ENCODE data around the gene RNF17. TPM values are rescaled to one million over a fixed set of nuclear protein-coding genes. Genes with fewer than 3 reads are reported as not detected.

The RNF17 gene
- polyA plus RNA-seq, 1 experiment = not detected

DNA sequence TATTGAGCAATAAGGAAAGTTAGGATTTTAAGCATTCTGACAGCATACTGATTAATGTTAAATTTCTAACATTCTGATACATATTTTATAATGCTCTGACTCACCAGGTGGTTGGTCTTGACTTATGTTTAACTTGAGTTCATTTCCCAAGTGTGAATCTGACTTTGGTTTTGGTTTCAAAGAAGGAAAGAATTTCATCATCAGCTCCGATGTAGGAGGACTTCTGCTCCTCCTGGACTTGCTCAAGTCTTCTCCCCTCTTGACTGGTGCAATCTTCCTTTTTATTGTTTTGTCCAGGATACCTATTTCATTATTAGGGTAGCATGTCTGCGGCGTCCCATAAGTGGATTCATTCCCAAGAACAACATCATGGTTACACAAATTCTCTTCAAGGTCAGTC, 141.3 kb downstream of the RNF17 start:
- H3K4me3 ChIP-seq (ENCODE audit: low read depth, low read length) = no peak overlapping the region
- CTCF ChIA-PET = interaction anchor here (0.6 kb wide), 1 partner anchor 104 kb away, joined by 3 read pairs; no protein-coding TSS in a partner anchor
- peaks cover 3% of the 10 kb centered on the region; the same call in 1 of the 2 replicates for H3K36me3 ChIP-seq (ENCODE audit: control insufficient read depth, insufficient read depth, low read length)
- no peak for DNase-seq (ENCODE audit: low read depth)
- TF ChIP-seq, protein P1, sequence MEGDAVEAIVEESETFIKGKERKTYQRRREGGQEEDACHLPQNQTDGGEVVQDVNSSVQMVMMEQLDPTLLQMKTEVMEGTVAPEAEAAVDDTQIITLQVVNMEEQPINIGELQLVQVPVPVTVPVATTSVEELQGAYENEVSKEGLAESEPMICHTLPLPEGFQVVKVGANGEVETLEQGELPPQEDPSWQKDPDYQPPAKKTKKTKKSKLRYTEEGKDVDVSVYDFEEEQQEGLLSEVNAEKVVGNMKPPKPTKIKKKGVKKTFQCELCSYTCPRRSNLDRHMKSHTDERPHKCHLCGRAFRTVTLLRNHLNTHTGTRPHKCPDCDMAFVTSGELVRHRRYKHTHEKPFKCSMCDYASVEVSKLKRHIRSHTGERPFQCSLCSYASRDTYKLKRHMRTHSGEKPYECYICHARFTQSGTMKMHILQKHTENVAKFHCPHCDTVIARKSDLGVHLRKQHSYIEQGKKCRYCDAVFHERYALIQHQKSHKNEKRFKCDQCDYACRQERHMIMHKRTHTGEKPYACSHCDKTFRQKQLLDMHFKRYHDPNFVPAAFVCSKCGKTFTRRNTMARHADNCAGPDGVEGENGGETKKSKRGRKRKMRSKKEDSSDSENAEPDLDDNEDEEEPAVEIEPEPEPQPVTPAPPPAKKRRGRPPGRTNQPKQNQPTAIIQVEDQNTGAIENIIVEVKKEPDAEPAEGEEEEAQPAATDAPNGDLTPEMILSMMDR (IDR thresholded peaks at IDR 0.05; ENCODE audit: insufficient read depth, low read depth, low read length) = no peak
- POLR2A ChIA-PET = no interaction called here
- no peaks in the 10 kb centered on the region for H3K27me3 ChIP-seq (ENCODE audit: control insufficient read depth, insufficient read depth, low read length)

DNA sequence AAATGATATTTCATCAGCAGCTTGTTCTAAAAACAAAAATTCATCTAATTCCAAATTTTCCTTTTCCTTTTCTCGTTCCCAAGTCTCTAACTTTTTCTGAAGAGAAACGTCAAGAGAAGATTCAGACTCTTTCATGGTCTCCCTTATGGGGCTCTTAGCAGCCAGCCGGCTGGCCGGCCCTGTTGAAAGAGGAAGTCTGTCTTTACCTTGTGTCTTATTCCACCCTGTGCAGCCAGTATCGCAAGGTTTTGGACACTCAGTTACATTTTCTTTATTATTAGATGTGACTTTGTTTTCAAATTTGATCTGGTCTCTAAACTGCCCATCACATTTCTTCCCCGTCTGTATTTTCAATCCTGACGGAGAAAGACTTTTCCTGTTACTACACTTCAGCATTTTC, 142.3 kb downstream of the RNF17 start:
- no peaks in the 10 kb centered on the region for H3K27me3 ChIP-seq (ENCODE audit: control insufficient read depth, insufficient read depth, low read length)
- H3K4me3 ChIP-seq (ENCODE audit: low read depth, low read length) = no peak overlapping the region
- no peak for DNase-seq (ENCODE audit: low read depth)
- TF ChIP-seq, protein P1 (IDR thresholded peaks at IDR 0.05; ENCODE audit: insufficient read depth, low read depth, low read length) = no peak
- ChIA-PET CTCF (no interaction called here), POLR2A (no interaction called here)
- peaks cover 3% of the 10 kb centered on the region; the same call in 1 of the 2 replicates for H3K36me3 ChIP-seq (ENCODE audit: control insufficient read depth, insufficient read depth, low read length)

GRCh38 chr13:24910502-24911132, 146.6 kb downstream of the RNF17 start:
- Histone ChIP-seq H3K27me3 (ENCODE audit: control insufficient read depth, insufficient read depth, low read length) (no peaks in the 10 kb centered on the region), H3K4me3 (ENCODE audit: low read depth, low read length) (no peak overlapping the region), H3K36me3 (ENCODE audit: control insufficient read depth, insufficient read depth, low read length) (peaks cover 1% of the 10 kb centered on the region; the same call in 1 of the 2 replicates)
- ChIA-PET POLR2A (no interaction called here), CTCF (no interaction called here)
- DNase-seq (ENCODE audit: low read depth) = no peak
- TF ChIP-seq, protein P1 (IDR thresholded peaks at IDR 0.05; ENCODE audit: insufficient read depth, low read depth, low read length) = no peak

DNA sequence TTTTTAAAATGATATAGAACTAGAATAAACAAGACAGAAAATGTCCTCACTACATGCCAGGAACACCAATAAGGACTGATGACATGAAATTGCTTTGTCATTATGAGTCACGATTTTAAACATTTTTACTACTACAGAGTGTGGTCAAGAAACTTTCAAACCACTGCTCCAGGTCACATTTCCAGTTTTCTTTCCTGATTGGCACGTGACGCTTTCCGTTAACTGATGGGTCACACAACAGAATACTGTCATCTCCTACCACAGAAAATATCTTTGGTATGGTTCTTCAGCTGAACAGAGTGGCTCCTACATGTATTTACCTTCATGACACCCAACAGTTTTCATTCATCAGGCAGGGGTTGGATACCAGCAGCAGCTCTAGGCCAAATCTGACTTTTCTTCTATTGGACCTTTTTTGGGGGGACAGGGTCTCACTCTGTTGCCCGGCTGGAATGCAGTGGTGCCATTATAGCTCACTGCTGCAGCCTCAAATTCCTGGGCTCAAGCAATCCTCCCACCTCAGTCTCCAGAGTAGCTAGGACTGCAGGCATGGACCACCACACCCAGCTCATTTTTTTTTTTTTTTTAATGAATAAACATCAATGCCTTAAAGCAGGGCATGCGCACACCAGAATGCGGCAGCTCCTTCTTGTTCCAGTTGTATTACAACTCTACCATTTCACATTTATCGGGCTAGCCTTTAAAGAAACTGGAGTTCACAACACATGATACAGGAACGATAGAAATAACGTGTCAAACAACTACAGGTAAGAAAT, 147.4 kb downstream of the RNF17 start:
- ChIA-PET POLR2A (no interaction called here), CTCF (no interaction called here)
- peak; percentile 26 for DNase-seq (ENCODE audit: low read depth)
- H3K27me3 ChIP-seq (ENCODE audit: control insufficient read depth, insufficient read depth, low read length) = no peaks in the 10 kb centered on the region
- TF ChIP-seq, protein P1 (IDR thresholded peaks at IDR 0.05; ENCODE audit: insufficient read depth, low read depth, low read length) = no peak
- H3K4me3 ChIP-seq (ENCODE audit: low read depth, low read length) = no peak overlapping the region
- H3K36me3 ChIP-seq (ENCODE audit: control insufficient read depth, insufficient read depth, low read length) = peaks cover 1% of the 10 kb centered on the region; the same call in 1 of the 2 replicates

- no peaks in the 10 kb centered on the region for H3K36me3 ChIP-seq (ENCODE audit: control insufficient read depth, insufficient read depth, low read length)
- TF ChIP-seq, protein P1 (IDR thresholded peaks at IDR 0.05; ENCODE audit: insufficient read depth, low read depth, low read length) = no peak
- ChIA-PET POLR2A (no interaction called here), CTCF (no interaction called here)
- DNase-seq (ENCODE audit: low read depth) = no peak
- H3K27me3 ChIP-seq (ENCODE audit: control insufficient read depth, insufficient read depth, low read length) = no peaks in the 10 kb centered on the region
- no peak overlapping the region for H3K4me3 ChIP-seq (ENCODE audit: low read depth, low read length)
Measured at GRCh38 chr13:24916464-24916863, 152.5 kb downstream of the RNF17 start.
